ENCODE results near the gene KCNJ6.
"Not testable (repeated sequence)": the region's sequence is repeated elsewhere in the genome, so short reads cannot be mapped to it uniquely, and the experiment has no call there.

KCNJ6 gene

DNA sequence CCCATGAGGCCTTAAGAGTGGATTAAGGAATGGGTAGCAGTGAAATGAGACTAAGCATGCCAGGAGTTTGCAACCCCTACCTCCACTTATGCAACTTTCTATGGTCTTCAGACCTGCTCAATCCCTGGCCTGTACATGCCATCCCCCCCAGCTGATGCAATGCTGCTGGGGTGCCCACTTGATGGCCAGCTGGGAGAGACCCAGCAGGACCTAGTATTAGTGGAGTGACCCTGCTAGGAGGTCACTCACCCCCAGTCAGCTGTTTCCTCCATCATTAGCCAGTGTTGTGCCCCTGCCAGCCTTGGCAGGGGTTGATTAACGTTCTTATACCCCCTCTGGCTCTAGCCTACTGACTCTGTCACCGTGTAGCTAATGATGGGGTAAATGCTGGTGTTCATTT is 313.1 kb downstream of the KCNJ6 start:
- DNase-seq (ENCODE audit: low read depth in 2 of 2), result no peak

DNA sequence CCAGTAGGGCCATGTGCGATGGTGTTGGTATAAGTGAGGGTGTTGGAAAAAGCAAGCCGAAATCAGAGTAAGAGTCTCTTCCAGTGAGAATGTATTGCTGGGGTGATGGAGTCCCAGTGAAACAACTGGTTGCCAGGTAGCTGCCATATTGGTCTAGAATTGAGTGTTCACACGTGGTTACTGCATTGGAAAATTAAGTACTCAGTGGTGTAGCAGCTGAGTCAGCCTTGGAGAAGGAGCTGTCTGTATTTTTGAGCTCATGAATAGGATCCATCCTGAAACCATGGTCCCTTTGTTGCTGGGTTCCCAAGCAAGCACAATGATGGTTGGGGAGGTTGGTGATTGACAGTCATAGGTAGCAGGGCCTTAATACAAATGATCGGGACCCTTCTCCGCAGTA is 314.3 kb downstream of the KCNJ6 start:
- DNase-seq (ENCODE audit: low read depth in 2 of 2), result no peak

DNA sequence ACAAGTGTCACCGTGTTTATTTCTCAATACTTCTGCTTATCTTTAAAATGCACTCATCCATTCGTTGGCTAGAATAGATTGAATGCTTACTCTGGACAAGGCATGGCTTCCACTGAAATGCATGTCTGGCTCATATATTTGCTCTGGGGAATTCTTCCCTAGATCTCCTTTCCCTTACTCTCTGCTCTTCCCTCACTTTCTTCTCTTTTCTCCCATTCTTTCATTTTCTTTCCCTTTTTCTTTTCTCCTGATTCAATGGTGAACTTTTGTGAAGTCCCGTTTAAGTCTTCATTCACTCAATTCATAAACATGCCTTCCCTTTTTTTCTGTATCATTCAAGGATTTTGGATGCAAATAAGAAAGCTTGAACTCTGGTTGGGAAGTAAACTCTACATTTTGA is 315.2 kb downstream of the KCNJ6 start:
- DNase-seq (ENCODE audit: low read depth in 2 of 2), result no peak

DNA sequence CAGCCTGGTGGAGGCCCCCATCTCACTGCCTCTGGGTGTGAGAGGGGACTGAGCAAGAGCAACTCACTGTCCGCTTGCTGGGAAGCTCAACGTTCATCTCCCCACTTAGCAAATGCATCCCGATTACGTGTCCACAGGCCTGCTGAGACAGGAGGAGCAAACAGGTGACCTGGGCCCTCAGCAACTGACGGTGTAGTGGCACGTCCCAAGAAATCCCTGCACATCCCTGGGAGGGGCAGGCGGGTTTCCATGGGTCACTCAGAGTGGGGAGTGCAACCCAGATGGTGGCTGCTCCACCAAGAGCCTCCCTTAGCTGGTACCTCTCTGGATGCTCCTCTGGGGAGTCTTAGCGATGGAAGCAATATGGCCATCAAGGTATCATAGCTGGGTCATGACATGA is 320.3 kb downstream of the KCNJ6 start:
- no peak for DNase-seq (ENCODE audit: low read depth in 2 of 2)

DNA sequence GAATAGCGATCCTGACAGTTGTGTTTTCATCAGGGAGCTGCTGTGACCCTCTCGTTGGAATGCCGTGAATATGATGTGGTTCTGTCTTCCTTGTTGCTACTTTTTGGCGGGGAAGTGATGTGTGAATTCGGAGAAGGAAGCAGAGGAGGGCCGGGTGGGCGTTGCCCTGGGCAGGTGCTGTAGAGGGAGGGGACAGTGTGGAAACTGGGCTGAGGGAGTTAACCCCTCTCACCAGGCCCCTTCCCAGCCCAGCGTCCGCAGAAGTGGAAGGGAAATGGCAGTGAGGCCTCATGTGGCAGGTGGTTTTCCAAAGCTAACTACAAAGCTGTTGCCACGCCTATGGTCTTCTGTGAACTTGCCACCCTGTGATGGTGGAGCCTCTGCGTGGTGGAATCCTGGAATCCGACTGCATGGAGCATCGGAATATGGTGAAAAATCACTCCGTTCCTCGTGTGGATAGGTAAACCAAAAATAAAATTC is 321.7 kb downstream of the KCNJ6 start:
- DNase-seq (ENCODE audit: low read depth in 2 of 2), result no peak

DNA sequence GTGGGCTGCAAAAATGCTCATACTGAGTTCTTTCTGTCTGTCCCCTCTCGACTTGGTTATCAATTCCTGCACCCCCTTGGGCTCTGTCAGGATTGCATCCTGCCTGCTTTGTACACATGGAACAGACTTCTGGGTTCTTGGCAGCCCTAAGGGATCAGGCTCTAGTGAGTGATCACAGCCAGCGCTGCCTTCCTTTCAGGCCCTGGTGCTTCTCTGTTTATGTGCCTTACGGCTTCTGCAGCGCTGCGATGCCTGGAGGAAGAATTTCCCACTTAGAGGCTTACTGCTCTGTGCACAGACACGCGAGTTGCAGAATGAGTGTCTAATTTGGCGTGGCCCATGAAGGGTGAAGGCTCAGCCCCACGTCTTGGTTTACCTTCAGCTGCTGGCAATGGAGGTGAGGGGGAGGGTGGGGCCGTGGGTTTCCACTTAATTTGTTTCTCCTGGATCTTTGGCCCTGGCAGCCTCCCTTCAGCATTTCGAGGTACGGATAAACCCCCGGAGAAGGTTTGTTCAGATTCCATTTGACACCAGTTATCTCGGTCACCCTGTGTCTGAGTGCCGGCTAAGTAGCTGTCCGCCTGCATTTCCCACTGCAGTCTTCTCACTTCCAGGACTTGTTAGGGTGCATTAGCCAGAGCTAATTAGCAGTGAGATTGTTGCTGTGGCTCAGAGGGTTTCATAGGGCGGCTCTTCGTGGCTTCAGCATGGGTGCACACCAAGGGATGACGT is 322.4 kb downstream of the KCNJ6 start:
- no peak for DNase-seq (ENCODE audit: low read depth in 2 of 2)

DNA sequence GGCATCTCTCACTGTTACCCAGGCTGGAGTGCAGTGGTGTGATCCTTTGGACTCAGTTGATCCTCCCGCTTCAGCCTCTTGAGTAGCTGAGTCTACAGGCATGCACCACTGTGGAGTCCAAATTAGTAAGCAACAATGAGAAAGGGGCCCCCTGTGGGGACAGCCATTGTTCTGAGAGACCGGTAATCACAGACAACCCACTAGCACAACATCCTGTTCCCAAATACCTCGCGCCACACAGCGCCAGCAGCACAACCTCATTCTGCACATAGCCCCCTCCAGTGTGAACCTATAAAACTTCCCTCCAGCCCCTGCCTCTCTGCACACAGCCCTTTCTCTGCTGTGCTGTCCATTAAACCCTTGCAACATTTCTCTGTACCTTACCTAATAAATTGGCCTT is 323.2 kb downstream of the KCNJ6 start:
- no peak for DNase-seq (ENCODE audit: low read depth in 2 of 2)

DNA sequence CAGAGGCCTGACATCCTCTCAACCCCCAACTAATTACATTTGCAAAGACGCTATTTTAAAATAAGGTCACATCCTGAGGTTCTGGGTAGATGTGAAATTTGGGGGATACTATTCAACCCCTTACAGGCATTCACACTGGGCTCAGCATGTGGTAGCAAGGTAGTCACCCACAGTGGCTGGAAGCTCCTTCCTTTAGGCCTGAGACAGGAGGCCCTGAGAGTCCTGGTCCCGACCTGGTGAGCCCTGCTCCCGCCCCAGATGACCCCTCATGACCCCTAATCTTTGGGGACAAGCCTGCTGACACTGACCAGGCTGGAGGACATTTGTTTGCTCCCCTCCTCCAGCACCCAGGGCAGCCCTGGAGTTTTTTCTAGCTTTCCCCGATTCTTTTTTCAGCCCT is 323.8 kb downstream of the KCNJ6 start:
- DNase-seq (ENCODE audit: low read depth in 2 of 2), result no peak

DNA sequence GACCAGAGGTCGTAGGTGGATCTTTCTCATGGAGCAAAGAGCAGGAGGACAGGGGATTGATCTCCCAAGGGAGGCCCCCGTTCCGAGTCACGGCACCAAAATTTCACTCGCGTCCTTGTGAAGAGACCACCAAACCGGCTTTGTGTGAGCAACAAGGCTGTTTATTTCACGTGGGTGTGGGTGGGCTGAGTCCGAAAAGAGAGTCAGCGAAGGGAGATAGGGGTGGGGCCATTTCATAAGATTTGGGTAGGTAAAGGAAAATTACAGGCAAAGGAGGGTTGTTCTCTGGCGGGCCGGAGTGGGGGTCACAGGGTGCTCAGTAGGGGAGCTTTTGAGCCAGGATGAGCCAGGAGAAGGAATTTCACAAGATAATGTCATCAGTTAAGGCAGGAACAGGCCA is 324.3 kb downstream of the KCNJ6 start:
- not testable (repeated sequence) for DNase-seq (ENCODE audit: low read depth in 2 of 2)

DNA sequence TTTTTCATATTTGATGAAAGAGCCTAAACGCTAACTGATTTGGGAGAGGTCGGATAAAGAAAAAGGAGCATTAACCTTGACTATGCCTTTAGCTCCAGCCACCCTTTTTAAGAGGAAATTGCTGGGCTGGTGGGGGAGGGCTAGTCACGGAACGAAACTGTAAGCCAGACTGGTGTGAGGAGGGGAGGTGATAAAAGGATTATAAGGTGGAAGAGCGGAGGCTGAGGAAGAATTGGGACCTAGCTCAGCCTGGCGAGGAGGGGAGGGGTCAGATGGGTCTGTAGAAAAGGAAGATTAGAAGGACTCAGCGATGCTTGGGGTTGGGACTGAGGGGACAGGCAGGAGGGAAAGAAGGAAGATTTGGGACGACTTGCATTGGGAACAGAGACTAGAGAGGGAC is 325.4 kb downstream of the KCNJ6 start:
- not testable (repeated sequence) for DNase-seq (ENCODE audit: low read depth in 2 of 2)

DNA sequence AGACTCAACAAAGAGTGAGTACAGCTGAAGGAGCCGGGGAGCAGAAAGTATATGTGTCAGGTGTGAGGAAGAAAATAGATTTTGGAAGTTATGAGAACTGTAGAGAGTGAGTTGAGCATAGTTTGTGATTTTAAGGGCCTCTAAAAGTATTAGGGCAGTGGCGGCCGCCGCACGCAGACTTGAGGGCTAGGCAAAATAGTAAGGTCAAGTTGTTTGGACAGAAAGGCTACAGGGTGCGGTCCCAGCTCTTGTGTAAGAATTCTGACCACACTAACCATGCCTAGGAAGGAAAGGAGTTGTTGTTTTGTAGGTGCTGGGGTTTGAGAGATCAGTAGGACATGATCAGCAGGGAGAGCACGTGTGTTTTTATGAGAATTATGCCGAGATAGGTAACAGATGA is 327.6 kb downstream of the KCNJ6 start:
- DNase-seq (ENCODE audit: low read depth in 2 of 2), result not testable (repeated sequence)

DNA sequence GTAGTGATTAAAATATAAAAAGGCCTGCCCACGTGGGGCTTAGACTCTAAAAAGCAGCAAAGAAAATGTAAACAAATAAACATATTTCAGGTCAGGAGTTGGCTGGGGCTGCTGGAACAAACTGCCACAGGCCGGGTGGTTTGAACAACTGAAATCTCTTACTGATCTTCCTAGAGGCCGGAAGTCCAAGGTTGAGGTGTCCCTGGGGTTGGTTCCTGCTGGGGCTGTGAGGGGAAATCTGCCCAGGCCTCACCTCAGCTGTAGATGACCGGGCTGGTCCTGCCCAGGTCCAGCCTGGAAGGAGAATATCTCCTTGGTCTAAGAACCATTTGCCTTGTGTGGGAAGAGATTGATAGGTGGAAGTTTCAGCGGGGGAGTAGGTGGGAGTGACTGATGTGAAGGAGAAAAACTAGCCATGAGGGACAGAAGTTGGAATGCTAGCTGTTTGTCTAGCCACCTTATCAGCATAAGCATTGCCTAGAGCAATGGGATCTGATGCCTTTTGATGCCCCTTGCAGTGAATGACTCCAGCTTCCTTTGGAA is 328.6 kb downstream of the KCNJ6 start:
- no peak for DNase-seq (ENCODE audit: low read depth in 2 of 2)

DNA sequence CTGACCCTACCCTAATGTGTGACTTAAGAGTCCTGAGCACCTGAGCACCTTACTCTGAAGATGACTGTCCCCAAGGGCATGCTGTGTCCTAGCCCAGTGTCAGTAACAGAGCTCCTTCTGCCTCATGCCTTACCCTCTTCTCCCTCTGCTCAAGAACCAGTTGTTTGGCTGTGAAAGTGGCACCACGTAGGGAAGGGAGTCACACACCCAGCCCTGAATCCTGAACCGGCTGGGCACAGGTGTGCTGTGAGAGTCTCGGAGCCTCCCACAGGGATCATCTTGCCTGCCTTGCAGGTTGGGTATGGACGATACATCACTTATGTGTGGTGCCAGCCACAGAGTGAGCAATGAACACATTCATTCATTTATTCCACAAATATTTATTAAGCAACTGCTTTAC is 329.1 kb downstream of the KCNJ6 start:
- DNase-seq (ENCODE audit: low read depth in 2 of 2), result no peak

DNA sequence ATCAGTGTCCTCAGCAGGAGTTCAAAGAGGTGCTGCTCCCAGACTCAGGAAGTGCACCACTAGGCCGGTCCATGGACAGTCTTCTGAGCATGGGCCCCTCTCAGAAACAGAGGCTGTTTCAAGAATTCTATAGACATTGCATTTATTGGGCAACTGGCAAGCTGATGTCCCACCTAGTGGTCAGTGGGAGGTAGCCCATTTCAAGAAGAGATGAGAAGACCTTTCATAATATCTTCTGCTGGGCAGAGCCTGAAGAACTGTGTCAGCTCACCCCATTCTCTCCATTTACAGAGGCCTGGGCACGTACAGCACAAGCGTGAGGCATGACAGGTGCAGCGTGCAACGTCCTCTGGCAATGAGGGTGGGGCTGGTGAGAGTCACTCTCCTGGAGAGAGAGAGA is 333.7 kb downstream of the KCNJ6 start:
- no peak for DNase-seq (ENCODE audit: low read depth in 2 of 2)

DNA sequence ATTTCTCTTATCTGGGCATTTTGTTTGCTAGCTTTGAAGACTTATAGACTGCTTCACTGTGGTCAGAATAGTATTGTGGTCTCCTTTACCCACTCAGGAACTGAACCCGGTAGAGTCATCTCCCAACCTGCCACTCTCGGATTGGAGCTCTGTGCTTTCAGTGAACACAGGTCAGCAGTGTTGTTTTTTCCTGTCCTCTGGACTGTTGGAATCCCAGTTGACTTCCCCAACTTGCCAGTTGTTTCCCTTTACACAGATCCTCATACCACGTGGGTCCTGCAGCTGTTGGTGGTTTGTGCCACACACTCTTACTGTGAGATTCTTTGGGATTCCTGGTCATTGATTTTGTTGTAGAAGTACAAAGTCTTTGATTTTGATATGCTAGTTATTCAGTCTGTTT is 335.6 kb downstream of the KCNJ6 start:
- DNase-seq (ENCODE audit: low read depth in 2 of 2), result no peak

DNA sequence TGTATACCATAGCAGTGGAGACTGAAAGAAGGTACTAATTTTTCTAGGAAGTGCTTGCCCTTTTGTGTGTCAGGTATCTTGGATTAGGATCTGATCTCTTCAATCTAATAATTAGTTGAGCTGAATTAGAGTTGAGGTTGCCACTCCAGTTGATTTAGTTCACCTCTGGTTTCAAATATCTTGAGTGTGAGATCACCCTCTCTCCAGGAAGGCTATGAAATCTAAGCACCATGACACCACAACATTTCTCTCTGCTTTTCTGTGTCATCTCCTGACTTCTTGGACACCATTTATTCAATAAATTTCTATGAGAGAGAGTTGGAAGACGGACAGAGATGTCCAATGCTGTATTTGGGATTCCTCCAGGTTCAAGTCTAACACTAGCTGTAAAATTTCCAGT is 336.9 kb downstream of the KCNJ6 start:
- no peak for DNase-seq (ENCODE audit: low read depth in 2 of 2)

DNA sequence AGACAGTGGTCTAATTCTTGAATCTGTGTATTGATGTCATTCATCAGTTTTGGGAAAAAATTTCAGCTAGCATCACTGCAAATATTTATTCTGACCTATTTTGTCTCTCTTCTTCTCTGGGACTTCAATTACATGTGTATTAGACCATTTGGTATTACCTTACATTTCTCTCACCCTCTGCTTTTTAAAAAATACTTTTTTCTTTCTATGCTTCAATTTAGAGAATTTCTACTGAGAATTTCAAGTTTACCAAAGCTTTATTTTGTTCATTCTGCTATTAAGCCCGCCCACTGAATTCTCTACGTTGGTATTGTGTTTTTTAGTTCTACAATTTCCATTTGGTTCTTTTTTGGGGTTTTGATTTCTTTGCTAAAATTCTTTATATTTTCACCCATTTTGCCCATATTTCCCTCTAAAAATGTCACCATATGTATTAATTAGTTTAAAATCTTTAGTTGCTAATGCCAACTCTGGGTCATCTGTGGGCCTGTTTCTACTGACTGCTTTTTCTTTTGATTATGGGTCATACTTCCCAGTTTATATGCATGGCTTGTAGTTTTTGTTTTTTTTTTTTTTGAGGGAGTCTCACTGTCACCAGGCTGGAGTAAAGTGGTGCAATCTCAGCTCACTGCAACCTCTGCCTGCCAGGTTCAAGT is 337.7 kb downstream of the KCNJ6 start:
- no peak for DNase-seq (ENCODE audit: low read depth in 2 of 2)

DNA sequence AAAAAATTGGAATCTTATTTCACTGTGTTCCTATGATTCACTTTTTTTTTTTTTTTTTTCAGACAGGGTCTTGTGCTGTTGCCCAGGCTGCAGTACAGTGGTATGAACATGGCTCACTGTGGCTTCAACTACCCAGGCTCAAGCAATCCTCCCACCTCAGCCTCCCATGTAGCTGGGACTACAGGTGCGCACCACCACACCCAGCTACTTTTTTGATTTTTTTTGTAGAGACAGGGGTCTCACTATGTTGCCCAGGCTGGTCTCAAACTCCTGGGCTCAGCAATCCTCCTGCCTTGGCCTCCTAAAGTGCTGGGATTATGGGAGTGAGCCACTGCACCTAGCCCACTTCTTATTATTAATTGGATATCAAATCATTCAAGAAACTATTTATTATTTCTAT is 339.3 kb downstream of the KCNJ6 start:
- not testable (repeated sequence) for DNase-seq (ENCODE audit: low read depth in 2 of 2)

DNA sequence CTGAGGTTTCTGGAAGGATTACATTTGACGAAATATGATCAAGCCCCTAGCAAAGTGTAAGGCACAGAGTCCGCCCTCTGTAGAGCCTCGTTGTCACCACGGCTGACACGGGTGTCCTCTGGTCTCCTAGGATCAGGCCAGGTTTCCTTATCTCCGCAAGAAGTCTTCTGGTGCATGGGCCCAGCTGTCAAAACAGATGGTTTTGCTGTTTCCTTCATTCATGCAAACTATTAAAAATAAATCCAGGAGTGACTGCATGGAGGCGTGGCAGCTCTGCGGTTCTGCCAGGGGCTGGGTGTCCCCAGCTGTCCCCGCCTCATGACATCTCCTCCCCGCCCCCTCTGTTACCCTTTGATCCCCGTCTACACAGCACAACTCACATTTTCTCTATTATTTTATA is 340.7 kb downstream of the KCNJ6 start:
- DNase-seq (ENCODE audit: low read depth in 2 of 2), result no peak

DNA sequence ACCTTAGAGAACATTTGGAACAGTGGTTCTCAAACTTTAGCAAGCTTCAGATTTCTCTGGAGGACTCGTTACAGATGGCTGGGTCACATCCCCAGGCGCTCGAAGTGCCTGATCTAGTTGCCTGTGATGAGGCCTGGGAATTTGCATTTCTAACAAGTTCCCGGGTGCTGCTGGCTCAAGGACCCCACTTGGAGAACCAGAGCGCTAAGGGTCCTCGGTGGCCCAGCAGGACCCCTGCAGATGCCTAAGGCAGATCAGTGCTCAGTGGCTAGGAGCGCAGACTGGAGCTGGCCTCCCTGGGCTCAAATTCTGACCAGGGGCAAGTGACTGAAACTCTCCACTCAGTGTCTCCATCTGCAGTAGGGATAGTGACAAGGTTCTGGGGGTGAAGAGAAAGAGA is 341.5 kb downstream of the KCNJ6 start:
- DNase-seq (ENCODE audit: low read depth in 2 of 2), result no peak

DNA sequence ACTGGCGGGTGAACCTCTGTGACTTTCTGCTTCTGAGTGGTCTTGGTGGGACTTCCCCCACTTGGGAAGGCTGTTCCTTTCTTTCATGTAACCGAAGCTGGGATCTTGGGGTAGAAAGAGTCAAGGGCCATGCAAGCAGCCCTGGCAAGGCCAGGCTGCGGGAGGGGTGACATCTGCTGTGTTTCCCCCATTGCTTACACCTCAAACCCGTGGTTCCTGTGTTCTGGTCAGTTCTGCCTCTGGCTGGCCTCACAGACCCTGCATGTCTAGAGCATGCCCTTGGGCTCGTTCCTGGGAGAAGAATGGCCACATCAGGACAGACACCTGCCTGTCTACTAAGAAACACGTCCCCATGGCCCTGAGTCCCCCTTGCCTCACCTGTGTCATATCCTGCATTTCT is 341.9 kb downstream of the KCNJ6 start:
- no peak for DNase-seq (ENCODE audit: low read depth in 2 of 2)

DNA sequence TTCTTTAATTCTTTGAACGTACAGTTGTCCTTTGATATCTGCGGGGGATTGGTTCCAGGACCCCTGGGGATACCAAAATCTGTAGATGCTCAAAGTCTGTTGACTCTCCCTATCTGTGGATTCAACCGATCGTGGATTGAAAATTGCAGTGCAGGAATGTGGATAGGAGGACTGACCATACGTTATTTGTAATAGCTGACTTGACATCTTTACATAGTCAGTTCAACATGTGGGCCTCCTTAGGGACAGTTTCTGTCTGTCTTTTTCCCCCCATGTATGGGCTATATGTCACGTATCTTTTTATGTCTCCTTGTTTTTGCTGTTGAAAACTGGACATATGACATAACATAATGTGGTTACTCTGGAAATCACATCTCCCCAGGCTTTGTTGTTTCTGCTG is 344.8 kb downstream of the KCNJ6 start:
- no peak for DNase-seq (ENCODE audit: low read depth in 2 of 2)

DNA sequence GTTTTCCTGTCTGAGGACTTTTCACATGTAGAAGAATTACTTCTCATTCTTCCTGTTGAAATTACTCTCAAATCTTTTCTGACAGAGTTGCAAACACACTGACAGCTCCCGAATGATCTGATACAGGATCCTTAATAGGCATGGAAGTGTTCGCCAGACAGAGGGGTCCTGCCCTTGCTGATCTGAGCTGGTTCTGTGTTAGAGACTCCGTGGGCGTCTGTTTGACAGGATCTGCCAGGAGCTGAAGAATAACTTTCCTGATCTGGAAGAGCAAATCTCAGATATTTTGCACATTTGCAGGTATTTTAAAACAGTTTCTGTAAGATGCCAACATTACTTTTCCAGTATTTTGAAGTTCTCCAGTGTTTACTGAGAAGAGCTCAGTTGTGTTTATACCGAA is 347.3 kb downstream of the KCNJ6 start:
- no peak for DNase-seq (ENCODE audit: low read depth in 2 of 2)

Measured in stimulated activated CD8-positive, alpha-beta memory T cell treated with anti-CD3 and anti-CD28 coated beads, Interleukin-15, amount 100 ng/mL, for 4 hours (primary cell).